Measurements from ENCODE around the gene PRMT2. TPM values are rescaled to one million over a fixed set of nuclear protein-coding genes. Genes with fewer than 3 reads are reported as not detected.

The PRMT2 gene
- total RNA-seq, 1 donor from 2014 or later, result 75.4 TPM

DNA sequence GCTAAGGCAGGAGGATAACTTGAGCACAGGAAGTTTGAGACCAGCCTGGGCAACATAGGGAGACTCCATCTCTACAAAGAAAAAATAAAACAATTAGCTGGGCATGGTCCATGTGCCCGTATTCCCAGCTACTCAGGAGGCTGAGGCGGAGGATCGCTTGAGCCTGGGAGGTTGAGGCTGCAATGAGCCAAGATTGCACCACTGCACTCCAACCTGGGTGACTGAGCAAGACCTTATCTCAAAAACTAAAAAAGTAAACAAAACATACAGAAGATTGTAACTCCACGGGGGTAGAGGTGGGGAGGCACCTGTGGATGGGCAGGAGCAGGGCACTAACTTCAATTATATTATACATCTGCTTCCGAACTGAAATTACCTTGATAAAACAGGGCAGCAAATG is 35.2 kb upstream of the PRMT2 start:
- Histone ChIP-seq H3F3A (ENCODE audit: low read depth) (peaks cover 10% of the 10 kb centered on the region), H2AFZ (replicated peaks) (no peak overlapping the region), H3K79me2 (ENCODE audit: low read depth) (no peaks in the 10 kb centered on the region), H3K9me3 (ENCODE audit: low read depth) (no peaks in the 10 kb centered on the region), H3K4me1 (peaks cover 29% of the 10 kb centered on the region), H3K9ac (no peak overlapping the region), H3K4me2 (no peak overlapping the region), H3K36me3 (no peaks in the 10 kb centered on the region), H3K27me3 (no peaks in the 10 kb centered on the region), H3K27ac (no peak overlapping the region), H4K20me1 (ENCODE audit: low read depth) (no peaks in the 10 kb centered on the region), H3K4me3 (no peak overlapping the region)
- peaks cover 67% of the 10 kb centered on the region for H3K4me1 Mint-ChIP-seq
- no peak for DNase-seq (ENCODE audit: low spot score)
- peak overlapping the region; percentile 98 for H3K27ac Mint-ChIP-seq
- peaks cover 4% of the 10 kb centered on the region for H3K27me3 Mint-ChIP-seq (ENCODE audit: insufficient read depth, low read depth)
- peaks cover 6% of the 10 kb centered on the region for H3K9me3 Mint-ChIP-seq
- H3K36me3 Mint-ChIP-seq, result no peaks in the 10 kb centered on the region
- no peak overlapping the region for H3K4me3 Mint-ChIP-seq
- no peak for TF ChIP-seq EZH2phosphoT487 (IDR thresholded peaks at IDR 0.05)
- TF ChIP-seq, protein P1, sequence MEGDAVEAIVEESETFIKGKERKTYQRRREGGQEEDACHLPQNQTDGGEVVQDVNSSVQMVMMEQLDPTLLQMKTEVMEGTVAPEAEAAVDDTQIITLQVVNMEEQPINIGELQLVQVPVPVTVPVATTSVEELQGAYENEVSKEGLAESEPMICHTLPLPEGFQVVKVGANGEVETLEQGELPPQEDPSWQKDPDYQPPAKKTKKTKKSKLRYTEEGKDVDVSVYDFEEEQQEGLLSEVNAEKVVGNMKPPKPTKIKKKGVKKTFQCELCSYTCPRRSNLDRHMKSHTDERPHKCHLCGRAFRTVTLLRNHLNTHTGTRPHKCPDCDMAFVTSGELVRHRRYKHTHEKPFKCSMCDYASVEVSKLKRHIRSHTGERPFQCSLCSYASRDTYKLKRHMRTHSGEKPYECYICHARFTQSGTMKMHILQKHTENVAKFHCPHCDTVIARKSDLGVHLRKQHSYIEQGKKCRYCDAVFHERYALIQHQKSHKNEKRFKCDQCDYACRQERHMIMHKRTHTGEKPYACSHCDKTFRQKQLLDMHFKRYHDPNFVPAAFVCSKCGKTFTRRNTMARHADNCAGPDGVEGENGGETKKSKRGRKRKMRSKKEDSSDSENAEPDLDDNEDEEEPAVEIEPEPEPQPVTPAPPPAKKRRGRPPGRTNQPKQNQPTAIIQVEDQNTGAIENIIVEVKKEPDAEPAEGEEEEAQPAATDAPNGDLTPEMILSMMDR (IDR thresholded peaks at IDR 0.05), result no peak
- TF ChIP-seq EZH2 (IDR thresholded peaks at IDR 0.05), result no peak

DNA sequence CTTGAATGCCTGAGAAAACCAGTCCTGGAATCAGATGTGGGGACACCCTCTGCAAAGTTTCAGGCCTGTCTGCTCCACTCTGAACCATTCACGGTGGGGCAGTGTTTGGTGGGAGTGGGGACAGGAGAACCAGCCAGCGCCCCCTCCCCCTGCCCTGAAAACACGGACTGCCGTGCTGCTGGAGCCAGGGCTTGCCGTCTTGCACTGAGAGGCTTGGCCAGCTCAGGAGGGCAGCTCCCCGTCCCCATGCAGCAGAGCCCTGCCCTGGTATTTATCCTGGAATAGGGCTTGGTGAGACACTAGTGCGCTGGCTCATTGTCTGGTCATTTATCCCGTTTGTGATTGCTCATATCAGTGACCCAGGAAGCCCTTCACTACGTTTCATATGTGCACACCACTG is 34.5 kb upstream of the PRMT2 start:
- Histone ChIP-seq H3F3A (ENCODE audit: low read depth) (peaks cover 10% of the 10 kb centered on the region), H3K27ac (no peak overlapping the region), H2AFZ (replicated peaks) (no peak overlapping the region), H3K27me3 (no peaks in the 10 kb centered on the region), H3K9me3 (ENCODE audit: low read depth) (no peaks in the 10 kb centered on the region), H3K4me3 (no peak overlapping the region), H3K36me3 (no peaks in the 10 kb centered on the region), H3K9ac (no peak overlapping the region), H3K4me2 (no peak overlapping the region), H3K79me2 (ENCODE audit: low read depth) (no peaks in the 10 kb centered on the region), H3K4me1 (peaks cover 31% of the 10 kb centered on the region), H4K20me1 (ENCODE audit: low read depth) (no peaks in the 10 kb centered on the region)
- no peak for TF ChIP-seq EZH2phosphoT487 (IDR thresholded peaks at IDR 0.05)
- TF ChIP-seq, protein P1 (IDR thresholded peaks at IDR 0.05), result no peak
- TF ChIP-seq EZH2 (IDR thresholded peaks at IDR 0.05), result no peak
- peaks cover 4% of the 10 kb centered on the region for H3K27me3 Mint-ChIP-seq (ENCODE audit: insufficient read depth, low read depth)
- H3K4me1 Mint-ChIP-seq, result peaks cover 70% of the 10 kb centered on the region
- no peak overlapping the region for H3K4me3 Mint-ChIP-seq
- DNase-seq (ENCODE audit: low spot score), result no peak
- H3K36me3 Mint-ChIP-seq, result no peaks in the 10 kb centered on the region
- H3K27ac Mint-ChIP-seq, result peak overlapping the region; percentile 42
- H3K9me3 Mint-ChIP-seq, result peaks cover under 1% of the 10 kb centered on the region

DNA sequence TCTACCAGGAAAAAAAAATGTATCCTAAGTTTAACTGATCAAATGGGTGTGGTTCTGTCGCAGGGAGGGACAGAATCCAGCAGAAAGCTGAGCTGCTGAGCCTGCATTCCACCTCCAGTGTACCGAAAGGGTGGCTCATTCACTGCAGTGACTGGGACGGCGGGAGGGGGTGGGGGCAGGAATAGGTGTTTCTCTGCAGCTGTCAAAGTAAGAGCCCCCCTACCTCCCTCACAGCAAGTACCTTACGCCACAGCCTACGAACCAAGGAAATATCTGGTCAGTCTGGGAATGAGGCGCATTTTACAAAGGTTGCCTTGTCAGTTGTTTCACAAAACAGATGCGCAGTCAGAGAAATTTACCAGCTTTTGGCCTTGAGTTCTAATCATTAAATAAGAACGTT is 32.2 kb upstream of the PRMT2 start:
- DNase-seq (ENCODE audit: low spot score), result peak; percentile 60
- H3K4me3 Mint-ChIP-seq, result no peak overlapping the region

More for the DNA sequence above, 32.2 kb upstream of the PRMT2 start:
- H3K9ac ChIP-seq, result no peak overlapping the region
- peaks cover 10% of the 10 kb centered on the region for H3F3A ChIP-seq (ENCODE audit: low read depth)
- H3K9me3 ChIP-seq (ENCODE audit: low read depth), result no peaks in the 10 kb centered on the region
- no peak overlapping the region for H3K27ac Mint-ChIP-seq
- H3K4me2 ChIP-seq, result peak overlapping the region; percentile 42
- H3K9me3 Mint-ChIP-seq, result peaks cover 9% of the 10 kb centered on the region
- H2AFZ ChIP-seq (replicated peaks), result no peak overlapping the region
- H3K4me1 Mint-ChIP-seq, result peaks cover 72% of the 10 kb centered on the region
- peaks cover 7% of the 10 kb centered on the region for H3K27me3 Mint-ChIP-seq (ENCODE audit: insufficient read depth, low read depth)
- no peaks in the 10 kb centered on the region for H3K36me3 ChIP-seq
- H3K4me3 ChIP-seq, result no peak overlapping the region
- H3K36me3 Mint-ChIP-seq, result no peaks in the 10 kb centered on the region
- no peaks in the 10 kb centered on the region for H3K79me2 ChIP-seq (ENCODE audit: low read depth)
- no peak for TF ChIP-seq EZH2phosphoT487 (IDR thresholded peaks at IDR 0.05)
- TF ChIP-seq, protein P1 (IDR thresholded peaks at IDR 0.05), result no peak
- no peak for TF ChIP-seq EZH2 (IDR thresholded peaks at IDR 0.05)
- H4K20me1 ChIP-seq (ENCODE audit: low read depth), result no peaks in the 10 kb centered on the region
- no peaks in the 10 kb centered on the region for H3K27me3 ChIP-seq
- peaks cover 31% of the 10 kb centered on the region for H3K4me1 ChIP-seq
- H3K27ac ChIP-seq, result no peak overlapping the region
